HT-29 (cell line): Measurements from ENCODE around the gene MINPP1. TPM values are rescaled to one million over a fixed set of nuclear protein-coding genes. Genes with fewer than 3 reads are reported as not detected.
"Not testable (repeated sequence)": the region's sequence is repeated elsewhere in the genome, so short reads cannot be mapped to it uniquely, and the experiment has no call there.

Experiments
- DNase-seq: peaks from one replicate; pipeline ENCODE4 v3.0.0-alpha.2; 2015; ENCODE audit warnings: low spot score
- total RNA-seq: library from RNA; depleted of rRNA; stranded (reverse); fragments of >200 nt; shearing (Covaris generic); gene quantifications from 2 replicates; pipeline ENCODE4 v1.2.3, GENCODE V29; 2014

The MINPP1 gene
- total RNA-seq, 1 experiment from 2014 or later, result 20.2 TPM

GRCh38 chr10:87562750-87563149 lies 58.1 kb downstream of the MINPP1 start:
- DNase-seq, result no peak

- no peak for DNase-seq
These were observed 60.3 kb downstream of the MINPP1 start for GRCh38 chr10:87565010-87565409.

GRCh38 chr10:87575851-87576250 lies 71.2 kb downstream of the MINPP1 start:
- DNase-seq, result no peak

- DNase-seq, result no peak
These were observed 73.6 kb downstream of the MINPP1 start for GRCh38 chr10:87578160-87578841.

- peak; percentile 29 for DNase-seq
These were observed 74.2 kb downstream of the MINPP1 start for GRCh38 chr10:87578842-87579401.

- no peak for DNase-seq
These were observed 74.9 kb downstream of the MINPP1 start for GRCh38 chr10:87579563-87579962.

GRCh38 chr10:87580016-87580415 lies 75.3 kb downstream of the MINPP1 start:
- DNase-seq, result no peak

- DNase-seq, result peak; percentile 94
These were observed 81.1 kb downstream of the MINPP1 start for GRCh38 chr10:87585565-87586514.

- peak; percentile 23 for DNase-seq
These were observed 85.0 kb downstream of the MINPP1 start for GRCh38 chr10:87589645-87590051.

- DNase-seq, result peak; percentile 23
These were observed 86.3 kb downstream of the MINPP1 start for GRCh38 chr10:87590705-87591588.

- no peak for DNase-seq
These were observed 86.8 kb downstream of the MINPP1 start for GRCh38 chr10:87591589-87591886.

GRCh38 chr10:87592920-87593319 lies 88.2 kb downstream of the MINPP1 start:
- not testable (repeated sequence) for DNase-seq

- no peak for DNase-seq
These were observed 89.0 kb downstream of the MINPP1 start for GRCh38 chr10:87593702-87594101.

- no peak for DNase-seq
These were observed 89.5 kb downstream of the MINPP1 start for GRCh38 chr10:87594181-87594580.

- DNase-seq, result no peak
These were observed 90.2 kb downstream of the MINPP1 start for GRCh38 chr10:87594864-87595263.

GRCh38 chr10:87596351-87596750 lies 91.7 kb downstream of the MINPP1 start:
- DNase-seq, result no peak

GRCh38 chr10:87598700-87599099 lies 94.0 kb downstream of the MINPP1 start:
- no peak for DNase-seq

- no peak for DNase-seq
These were observed 95.9 kb downstream of the MINPP1 start for GRCh38 chr10:87600581-87600980.
